IPS DF 4.7 (cell line): ENCODE measurements around the gene GPR132.
"Not testable (repeated sequence)": the region's sequence is repeated elsewhere in the genome, so short reads cannot be mapped to it uniquely, and the experiment has no call there.

Experiments
- DNase-seq: peaks from one replicate; pipeline ENCODE4 v3.0.0-alpha.2; 2013; ENCODE audit warnings: low spot score; ENCODE audit errors: extremely low read depth

GPR132 gene, protein sequence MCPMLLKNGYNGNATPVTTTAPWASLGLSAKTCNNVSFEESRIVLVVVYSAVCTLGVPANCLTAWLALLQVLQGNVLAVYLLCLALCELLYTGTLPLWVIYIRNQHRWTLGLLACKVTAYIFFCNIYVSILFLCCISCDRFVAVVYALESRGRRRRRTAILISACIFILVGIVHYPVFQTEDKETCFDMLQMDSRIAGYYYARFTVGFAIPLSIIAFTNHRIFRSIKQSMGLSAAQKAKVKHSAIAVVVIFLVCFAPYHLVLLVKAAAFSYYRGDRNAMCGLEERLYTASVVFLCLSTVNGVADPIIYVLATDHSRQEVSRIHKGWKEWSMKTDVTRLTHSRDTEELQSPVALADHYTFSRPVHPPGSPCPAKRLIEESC

GRCh38 chr14:105065280-105066228 lies at the start of gene GPR132:
Gene GPR132, minus strand, starts transcription at chr14:105065430. Its CDS starts 10,010 bp downstream, at chr14:105055420.
- DNase-seq: no peak

DNA sequence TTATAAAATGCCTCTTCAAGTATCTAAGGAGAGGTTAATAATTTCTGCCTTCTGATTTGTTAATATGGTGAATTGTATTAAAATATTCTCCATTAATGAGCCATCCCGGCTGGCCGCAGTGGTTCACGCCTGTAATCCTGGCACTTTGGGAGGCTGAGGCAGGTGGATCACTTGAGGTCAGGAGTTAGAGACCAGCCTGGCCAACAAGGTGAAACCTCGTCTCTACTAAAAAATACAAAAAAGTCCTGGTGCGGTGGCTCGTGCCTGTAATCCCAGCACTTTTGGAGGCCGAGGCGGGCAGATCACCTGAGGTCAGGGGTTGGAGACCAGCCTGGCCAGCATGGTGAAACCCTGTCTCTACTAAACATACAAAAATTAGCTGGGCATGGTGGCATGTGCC lies 44.0 kb upstream of the GPR132 start:
- DNase-seq: not testable (repeated sequence)

DNA sequence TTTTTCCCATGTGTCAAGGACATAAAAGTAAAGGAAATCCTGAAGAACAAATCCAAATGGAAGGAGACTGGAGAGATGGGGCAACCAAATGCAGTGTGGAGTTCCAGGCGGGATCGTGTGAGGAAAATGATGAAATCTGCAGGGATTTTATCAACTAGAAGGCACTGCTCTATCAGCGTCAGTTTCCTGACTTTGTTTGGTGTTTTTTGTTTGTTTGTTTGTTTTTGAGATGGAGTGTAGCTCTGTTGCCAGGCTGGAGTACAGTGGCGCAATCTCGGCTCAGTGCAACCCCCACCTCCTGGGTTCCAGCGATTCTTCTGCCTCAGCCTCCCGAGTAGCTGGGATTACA lies 43.3 kb upstream of the GPR132 start:
- no peak for DNase-seq

DNA sequence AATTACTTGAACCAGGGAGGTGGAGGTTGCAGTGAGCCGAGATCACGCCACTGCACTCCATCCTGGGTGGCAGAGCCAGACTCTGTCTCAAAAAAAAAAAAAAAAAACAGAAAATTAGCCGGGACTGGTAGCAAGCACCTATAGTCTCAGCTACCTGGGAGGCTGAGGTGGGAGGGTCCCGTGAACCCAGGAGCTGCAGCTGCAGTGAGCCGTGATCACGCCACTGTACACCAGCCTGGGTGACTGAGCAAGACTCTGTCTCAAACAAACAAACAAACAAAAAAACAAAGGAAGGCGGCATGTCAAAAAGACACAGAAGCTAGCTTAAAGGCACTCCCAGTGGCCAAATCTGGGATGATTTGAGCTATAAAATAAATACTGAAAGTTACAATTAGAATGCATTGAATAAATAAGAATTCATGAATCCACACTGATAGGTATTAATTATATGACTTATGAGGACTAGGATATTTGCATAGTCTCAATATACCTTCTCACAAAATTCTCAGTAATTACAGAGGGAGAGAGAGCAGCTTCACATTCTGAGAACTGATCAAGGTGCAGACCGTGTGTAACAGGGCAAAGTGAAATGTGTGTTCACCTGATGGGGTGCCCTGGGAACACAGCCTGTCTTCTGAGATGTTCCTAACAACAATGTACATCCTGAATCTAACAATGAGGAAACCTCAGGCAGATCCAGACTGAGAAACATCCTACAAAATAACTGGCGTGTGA lies 42.7 kb upstream of the GPR132 start:
- DNase-seq: no peak

DNA sequence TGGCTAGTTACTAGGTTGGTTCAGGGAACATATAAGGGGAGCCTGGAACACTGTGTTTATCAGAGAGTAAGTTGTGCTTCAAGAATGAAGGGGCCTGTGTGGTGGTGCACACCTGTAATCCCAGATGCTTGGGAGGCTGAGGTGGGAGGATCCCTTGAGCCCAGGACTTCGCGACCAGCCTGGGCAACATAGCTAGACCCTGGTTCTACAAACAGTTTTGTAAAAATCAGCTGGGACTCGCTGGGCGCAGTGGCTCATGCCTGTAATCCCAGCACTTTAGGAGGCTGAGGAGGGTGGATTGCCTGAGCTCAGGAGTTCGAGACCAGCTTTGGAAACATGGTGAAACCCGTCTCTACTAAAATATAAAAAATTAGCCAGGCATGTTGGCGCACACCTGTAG lies 42.1 kb upstream of the GPR132 start:
- no peak for DNase-seq

- no peak for DNase-seq
These were observed 39.9 kb upstream of the GPR132 start for GRCh38 chr14:105105158-105105557.

DNA sequence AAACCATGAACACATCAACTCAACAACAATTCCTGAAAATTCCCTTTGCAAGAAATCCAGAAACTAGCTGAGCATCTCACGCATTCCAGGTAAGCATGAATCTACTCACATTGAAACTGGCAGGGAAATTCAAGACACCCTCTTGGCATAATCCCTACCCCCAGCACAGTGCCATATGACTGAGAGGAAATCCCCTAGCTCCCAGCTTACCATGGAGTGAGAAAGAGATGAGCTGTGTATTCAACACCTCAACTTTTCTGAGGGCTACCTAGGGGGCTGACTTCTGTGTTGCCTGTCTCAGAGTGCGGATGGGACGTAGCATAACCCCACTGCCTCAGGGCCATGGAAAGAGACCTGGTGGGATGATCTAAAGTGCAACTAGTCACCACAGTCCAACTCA lies 37.7 kb upstream of the GPR132 start:
- no peak for DNase-seq

DNA sequence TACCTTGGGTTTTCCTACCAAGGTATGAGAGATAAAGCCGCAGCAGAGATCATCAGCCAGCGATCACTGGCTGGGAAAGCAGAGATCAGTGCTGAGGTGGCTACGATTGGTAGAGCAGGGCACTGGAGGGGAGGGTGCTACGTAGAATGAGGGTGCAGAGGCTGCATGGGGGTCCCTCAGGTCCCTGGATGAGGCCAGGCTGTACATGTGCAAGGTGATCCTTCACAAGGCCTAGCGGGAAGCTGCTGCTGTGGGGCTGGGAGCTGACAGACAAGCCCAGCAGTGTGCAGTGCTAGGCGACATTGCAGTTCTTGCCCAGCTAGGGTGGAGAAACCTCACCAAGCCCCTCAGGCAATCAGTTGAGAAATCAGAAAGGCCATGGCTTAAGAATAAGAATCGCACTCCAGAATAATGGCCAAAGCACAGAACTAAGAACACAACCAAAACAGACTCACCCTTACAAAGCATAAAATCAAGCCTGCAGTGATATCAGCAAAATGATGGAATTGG lies 37.2 kb upstream of the GPR132 start:
- DNase-seq: no peak

DNA sequence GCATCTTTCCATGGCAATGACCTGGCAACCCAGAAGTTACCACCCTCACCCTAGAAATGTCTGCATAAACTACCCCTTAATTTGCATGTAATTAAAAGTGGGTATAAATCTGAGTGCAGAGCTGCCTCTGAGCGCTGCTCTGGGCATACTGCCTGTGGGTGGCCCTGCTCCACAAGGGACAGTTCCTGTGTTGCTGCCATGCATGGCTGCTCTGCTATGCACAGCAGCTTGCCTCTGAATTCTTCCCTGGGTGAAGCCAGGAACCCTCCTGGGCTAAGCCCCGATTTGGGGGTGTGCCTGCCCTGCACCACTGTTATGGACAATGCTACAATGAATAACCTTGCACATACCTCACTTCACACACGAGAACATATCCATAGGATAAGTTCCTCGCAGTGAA lies 35.7 kb upstream of the GPR132 start:
- no peak for DNase-seq

GRCh38 chr14:105099778-105100177 lies 34.5 kb upstream of the GPR132 start:
- no peak for DNase-seq

DNA sequence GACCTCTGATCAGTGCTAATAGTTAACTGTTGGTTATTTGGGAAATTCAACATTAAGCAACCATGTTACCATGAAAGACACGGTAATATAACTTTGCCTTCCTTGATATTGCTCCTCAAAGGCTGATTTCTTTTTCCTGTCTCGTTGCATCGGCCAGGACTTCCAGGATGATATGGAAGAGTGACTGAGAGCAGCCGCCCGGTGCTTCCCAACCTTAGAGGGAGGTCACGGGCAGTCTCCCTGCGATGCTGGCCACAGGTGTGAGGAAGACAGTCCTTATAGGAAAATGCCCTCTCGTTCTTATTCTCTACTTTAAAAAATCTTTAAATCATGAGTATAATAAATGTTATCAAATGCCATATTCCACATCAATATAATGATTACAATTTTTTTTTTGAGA lies 33.1 kb upstream of the GPR132 start:
- DNase-seq: no peak

DNA sequence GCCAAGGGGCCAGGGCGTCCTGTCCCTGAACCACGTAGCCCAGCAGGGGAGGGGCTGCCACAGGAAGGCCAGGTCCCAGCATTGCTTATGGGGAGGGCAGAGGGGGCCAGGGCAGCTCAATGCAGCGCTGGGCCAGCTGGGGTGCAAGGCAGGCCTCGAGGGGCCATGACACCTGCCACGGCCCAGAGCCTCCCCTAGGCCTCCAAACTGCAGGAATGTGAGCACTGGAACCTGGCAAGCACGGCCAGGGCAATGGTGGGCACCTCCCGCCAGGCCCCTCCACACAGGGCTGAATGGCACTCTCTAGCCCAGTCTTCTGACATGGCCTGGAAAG lies 32.5 kb upstream of the GPR132 start:
- no peak for DNase-seq

GRCh38 chr14:105096206-105096875 lies 31.1 kb upstream of the GPR132 start:
- DNase-seq: no peak

DNA sequence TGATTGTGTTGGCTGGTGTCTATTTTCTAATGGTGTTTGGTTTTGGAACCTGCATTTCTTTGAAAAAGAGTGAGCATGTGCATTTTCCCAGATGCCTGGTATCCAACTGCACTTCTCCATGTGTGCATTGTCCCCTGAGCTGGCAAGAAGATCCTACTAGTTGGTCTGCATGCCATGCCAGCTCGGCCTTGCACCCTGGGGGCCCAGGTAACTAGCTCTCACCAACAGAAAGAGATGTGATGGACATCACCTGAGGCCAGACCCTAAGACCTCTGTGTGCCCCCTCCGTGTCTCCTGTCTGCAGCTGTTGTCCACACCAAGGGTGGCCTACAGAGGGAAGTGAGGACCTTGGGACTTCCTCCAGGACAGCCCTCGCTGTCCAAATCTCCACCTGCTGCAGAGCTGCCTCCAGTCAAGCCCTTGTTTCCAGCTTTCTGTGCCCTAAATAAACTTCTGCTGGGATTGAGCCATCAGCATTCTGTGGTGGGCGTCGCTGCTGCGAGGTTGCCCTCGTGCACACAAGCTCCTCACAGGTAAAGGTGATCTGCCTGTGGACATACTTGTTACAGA lies 30.1 kb upstream of the GPR132 start:
- no peak for DNase-seq

GRCh38 chr14:105094193-105094907 lies 29.1 kb upstream of the GPR132 start:
- no peak for DNase-seq

- peak; percentile 36 for DNase-seq
These were observed 28.4 kb upstream of the GPR132 start for GRCh38 chr14:105093431-105094192.

- DNase-seq: no peak
These were observed 27.8 kb upstream of the GPR132 start for GRCh38 chr14:105093038-105093430.

- DNase-seq: no peak
These were observed 27.2 kb upstream of the GPR132 start for GRCh38 chr14:105092171-105093037.
